GM12865 (cell line): ENCODE data around the gene OR6N2.

Source experiments
- DNase-seq: peaks from one replicate; pipeline ENCODE4 v3.0.0; 2010; ENCODE audit warnings: low read depth
- H3K4me3 ChIP-seq: 2 replicates; pipeline ENCODE4 v1.5.1; 2011; ENCODE audit warnings: mild to moderate bottlenecking, low read depth, low read length, control low read depth
- TF ChIP-seq, protein P1 (sequence below): IDR thresholded peaks from 2 replicates; pipeline ENCODE4 v1.5.1; 2011; ENCODE audit warnings: low read length, control low read depth, low read depth, inconsistent platforms; ENCODE audit not compliant: insufficient read depth; ENCODE audit errors: missing control alignments

Gene OR6N2

DNA sequence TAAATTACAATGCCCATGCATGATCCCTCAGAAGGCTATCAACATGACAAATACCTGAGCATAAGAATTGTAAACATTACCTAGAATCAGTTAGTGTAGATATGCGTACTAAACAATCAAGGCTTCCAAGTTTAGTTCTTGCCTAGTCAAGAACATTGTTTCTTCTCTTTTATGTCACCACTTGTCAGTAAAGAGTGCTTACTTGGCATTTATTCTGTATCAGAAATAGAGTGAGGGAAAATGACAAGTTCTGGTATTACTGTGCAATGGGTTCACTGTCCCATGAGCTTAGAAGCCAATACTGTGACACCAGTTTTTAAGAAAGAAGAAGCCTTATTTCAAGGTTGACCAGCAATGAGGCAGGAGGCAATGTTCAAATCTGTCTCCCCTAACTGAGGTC is 22.7 kb upstream of the OR6N2 start:
- DNase-seq = no peak
- TF ChIP-seq, protein P1, sequence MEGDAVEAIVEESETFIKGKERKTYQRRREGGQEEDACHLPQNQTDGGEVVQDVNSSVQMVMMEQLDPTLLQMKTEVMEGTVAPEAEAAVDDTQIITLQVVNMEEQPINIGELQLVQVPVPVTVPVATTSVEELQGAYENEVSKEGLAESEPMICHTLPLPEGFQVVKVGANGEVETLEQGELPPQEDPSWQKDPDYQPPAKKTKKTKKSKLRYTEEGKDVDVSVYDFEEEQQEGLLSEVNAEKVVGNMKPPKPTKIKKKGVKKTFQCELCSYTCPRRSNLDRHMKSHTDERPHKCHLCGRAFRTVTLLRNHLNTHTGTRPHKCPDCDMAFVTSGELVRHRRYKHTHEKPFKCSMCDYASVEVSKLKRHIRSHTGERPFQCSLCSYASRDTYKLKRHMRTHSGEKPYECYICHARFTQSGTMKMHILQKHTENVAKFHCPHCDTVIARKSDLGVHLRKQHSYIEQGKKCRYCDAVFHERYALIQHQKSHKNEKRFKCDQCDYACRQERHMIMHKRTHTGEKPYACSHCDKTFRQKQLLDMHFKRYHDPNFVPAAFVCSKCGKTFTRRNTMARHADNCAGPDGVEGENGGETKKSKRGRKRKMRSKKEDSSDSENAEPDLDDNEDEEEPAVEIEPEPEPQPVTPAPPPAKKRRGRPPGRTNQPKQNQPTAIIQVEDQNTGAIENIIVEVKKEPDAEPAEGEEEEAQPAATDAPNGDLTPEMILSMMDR = no peak
- no peak overlapping the region for H3K4me3 ChIP-seq

DNA sequence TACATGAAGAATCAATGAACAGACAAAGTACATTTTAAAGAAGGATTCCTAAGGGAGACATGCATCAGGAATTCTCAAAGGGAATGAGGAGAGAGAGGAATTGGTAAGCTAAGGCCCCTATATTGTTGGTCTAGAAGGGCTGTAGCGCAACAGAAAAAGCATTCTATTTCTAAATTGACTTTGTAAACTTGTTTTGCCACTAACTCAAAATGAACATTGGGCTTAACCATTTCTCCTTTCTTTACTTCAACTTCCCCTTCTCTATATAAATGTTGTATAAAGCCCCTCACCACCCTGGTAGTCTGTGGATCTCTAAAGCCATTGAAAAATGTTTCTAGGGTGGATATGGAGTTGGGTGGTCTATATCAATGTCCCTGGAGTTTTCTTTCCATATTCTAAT is 20.4 kb upstream of the OR6N2 start:
- DNase-seq = no peak
- no peak overlapping the region for H3K4me3 ChIP-seq
- TF ChIP-seq, protein P1 = no peak

DNA sequence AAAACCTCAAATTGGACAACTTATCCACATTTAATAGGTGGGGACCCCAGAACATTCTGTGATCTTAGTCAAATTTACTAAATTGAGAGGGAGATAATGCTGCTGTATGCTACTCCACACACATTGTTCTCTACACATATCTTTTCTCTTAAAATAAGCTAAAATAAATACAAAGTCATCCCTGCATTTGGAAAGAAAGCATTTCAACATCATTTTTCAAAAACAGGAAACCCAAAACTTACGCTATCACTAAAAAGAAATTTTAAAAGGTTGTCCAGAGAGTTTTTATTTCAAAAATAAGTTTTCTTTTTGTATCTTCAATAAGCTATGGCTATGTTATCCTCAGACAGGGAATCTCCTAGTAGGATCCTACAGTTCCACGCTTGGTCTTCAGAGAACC is 19.5 kb upstream of the OR6N2 start:
- TF ChIP-seq, protein P1 = no peak
- DNase-seq = no peak
- H3K4me3 ChIP-seq = no peak overlapping the region

DNA sequence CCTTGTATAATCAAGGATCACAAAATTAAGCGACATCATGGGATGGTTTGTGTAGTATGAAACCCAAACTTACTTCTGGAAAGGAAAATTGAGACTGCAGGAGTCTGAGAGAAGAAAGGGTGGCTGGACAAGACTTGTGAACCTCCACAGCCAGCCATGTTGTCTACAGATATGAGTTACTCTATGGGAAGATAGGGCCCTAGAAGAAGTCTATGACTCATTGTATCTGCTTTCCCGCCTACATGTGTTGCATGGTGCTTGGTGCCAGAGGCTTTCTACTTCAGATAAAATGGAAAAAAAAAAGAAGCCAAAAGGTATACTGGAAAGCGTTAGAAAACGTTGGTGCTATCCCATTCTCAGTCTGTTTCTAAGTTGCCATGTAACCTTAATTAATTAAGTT is 18.7 kb upstream of the OR6N2 start:
- TF ChIP-seq, protein P1 = no peak
- DNase-seq = no peak
- H3K4me3 ChIP-seq = no peak overlapping the region

DNA sequence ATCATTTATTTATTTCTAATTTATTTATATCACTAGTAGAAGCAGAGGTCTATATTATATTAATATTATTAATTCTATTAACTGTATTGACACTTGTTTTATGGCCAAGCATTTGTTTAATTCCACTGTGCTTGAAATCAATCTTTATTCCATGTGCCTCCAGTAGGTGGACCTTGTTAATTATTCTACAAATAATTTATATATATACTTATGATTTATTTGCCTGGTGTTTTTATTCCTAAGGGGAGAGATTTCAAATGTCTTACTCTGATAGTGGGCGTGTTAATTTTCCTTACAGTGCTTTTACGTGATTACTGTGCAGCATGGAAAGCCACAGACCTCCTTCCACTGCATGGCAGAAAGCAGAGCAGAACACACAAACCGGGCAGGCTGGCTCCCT is 17.5 kb upstream of the OR6N2 start:
- no peak for DNase-seq
- TF ChIP-seq, protein P1 = no peak
- H3K4me3 ChIP-seq = no peak overlapping the region

DNA sequence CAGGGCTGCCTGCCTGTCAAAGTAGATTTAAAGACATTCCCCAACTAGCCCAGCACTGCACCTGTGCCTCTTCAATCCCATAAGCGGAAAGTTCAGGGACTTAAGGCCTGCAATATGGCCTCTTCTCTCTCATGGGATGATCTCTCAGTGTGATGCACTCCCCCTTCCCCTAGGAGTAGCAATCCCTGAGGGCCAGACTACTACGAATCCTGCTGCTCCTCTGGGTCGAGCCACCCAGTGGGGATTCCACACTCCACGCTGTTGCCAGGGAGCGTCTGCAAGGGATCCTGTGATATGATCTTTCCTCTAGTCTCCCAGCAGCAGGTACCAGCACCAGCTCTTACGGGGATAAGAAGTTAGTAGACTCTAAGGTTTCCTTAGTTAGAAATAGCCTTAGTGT is 13.2 kb upstream of the OR6N2 start:
- TF ChIP-seq, protein P1 = no peak
- no peak overlapping the region for H3K4me3 ChIP-seq
- no peak for DNase-seq

DNA sequence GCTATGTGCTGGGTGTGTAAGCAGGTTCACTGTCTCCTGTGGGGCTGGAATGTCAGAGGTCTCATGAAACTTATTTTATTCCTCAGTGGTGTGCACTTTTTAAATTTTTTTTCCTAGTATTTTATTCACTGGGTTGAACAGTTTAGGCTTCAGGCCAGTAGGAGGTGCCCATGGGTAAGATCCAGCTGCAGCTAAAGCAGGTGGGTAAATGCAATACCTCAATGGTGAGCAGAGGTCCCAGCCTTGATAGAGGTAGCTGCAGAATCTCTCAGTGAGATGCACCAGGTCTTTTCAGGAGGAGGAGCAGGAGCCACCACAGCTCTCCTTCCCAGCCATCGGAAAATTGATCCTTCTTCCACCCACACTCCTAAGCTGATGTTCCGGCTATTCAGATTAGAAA is 12.6 kb upstream of the OR6N2 start:
- TF ChIP-seq, protein P1 = peak; percentile 46
- DNase-seq = peak; percentile 45

More for the DNA sequence above, 12.6 kb upstream of the OR6N2 start:
- no peak overlapping the region for H3K4me3 ChIP-seq
